Fibroblast of lung (primary cell): ENCODE data around the gene SH3PXD2A. TPM values are rescaled to one million over a fixed set of nuclear protein-coding genes. Genes with fewer than 3 reads are reported as not detected.
A peak's percentile ranks its signal among the peaks of the same experiment; 100 is the strongest.

ENCODE experiments used
- DNase-seq, 2 donors: peaks; one replicate each; pipeline versions ENCODE4 v3.0.0 to v3.0.0-alpha.2; 2010; ENCODE audit warnings: low read depth in 2 of 2
- H2AFZ ChIP-seq: 2 replicates; pipeline ENCODE4 v1.5.1; 2012; ENCODE audit warnings: low read length, control low read depth, inconsistent platforms
- H3K27ac ChIP-seq: 2 replicates; pipeline ENCODE4 v1.5.1; 2011; ENCODE audit warnings: low read length, control low read depth; ENCODE audit not compliant: insufficient read depth
- H3K27me3 ChIP-seq: 2 replicates; pipeline ENCODE4 v1.5.1; 2011; ENCODE audit warnings: mild to moderate bottlenecking, low read length; ENCODE audit not compliant: control insufficient read depth, insufficient read depth
- H3K36me3 ChIP-seq: 2 replicates; pipeline ENCODE4 v1.5.1; 2011; ENCODE audit warnings: low read length; ENCODE audit not compliant: control insufficient read depth, insufficient read depth
- H3K4me1 ChIP-seq: 2 replicates; pipeline ENCODE4 v1.5.1; 2011; ENCODE audit warnings: low read length; ENCODE audit not compliant: control insufficient read depth, insufficient read depth; ENCODE audit errors: extremely low read depth
- H3K4me2 ChIP-seq: 2 replicates; pipeline ENCODE4 v1.5.1; 2011; ENCODE audit warnings: low read length, control low read depth; ENCODE audit not compliant: insufficient read depth; ENCODE audit errors: extremely low read depth
- H3K4me3 ChIP-seq, 4 experiments: fragments of 200-600 bp in 1 of 4; sonication (generic) in 1 of 4; replicated peaks in 1 of 4; 2 replicates each; pipeline ENCODE4 v1.5.1; 2011 to 2016; ENCODE audit warnings: low read length in 4 of 4, low read depth in 3 of 4, mild to moderate bottlenecking in 3 of 4, control low read depth in 2 of 4, inconsistent platforms in 1 of 4, mixed read lengths in 1 of 4; ENCODE audit not compliant: insufficient read depth in 1 of 4; ENCODE audit errors: control extremely low read depth in 1 of 4
- H3K79me2 ChIP-seq: 2 replicates; pipeline ENCODE4 v1.5.1; 2012; ENCODE audit warnings: mild to moderate bottlenecking, low read length, inconsistent platforms; ENCODE audit not compliant: control insufficient read depth, insufficient read depth
- H3K9ac ChIP-seq: 2 replicates; pipeline ENCODE4 v1.5.1; 2011; ENCODE audit warnings: mild to moderate bottlenecking, low read length, control low read depth; ENCODE audit not compliant: insufficient read depth
- H3K9me3 ChIP-seq: 2 replicates; pipeline ENCODE4 v1.5.1; 2012; ENCODE audit warnings: low read depth, low read length; ENCODE audit not compliant: control insufficient read depth, insufficient read depth
- H4K20me1 ChIP-seq: 2 replicates; pipeline ENCODE4 v1.5.1; 2011; ENCODE audit warnings: low read length; ENCODE audit not compliant: control insufficient read depth, insufficient read depth; ENCODE audit errors: extremely low read depth
- CTCF ChIP-seq, 2 donors: IDR thresholded peaks in 1 of 2; conservative IDR thresholded peaks in 1 of 2; 1 replicate in 1 of 2; 2 replicates in 1 of 2; pipeline ENCODE4 v1.5.1; 2011 to 2012; ENCODE audit warnings: low read length in 2 of 2, control low read depth in 1 of 2, inconsistent platforms in 1 of 2, low read depth in 1 of 2, mild to moderate bottlenecking in 1 of 2
- EZH2 ChIP-seq: IDR thresholded peaks from 2 replicates; pipeline ENCODE4 v1.5.1; 2012; ENCODE audit warnings: low read length, control low read depth, mild to moderate bottlenecking; ENCODE audit errors: missing control alignments
- polyA plus RNA-seq, 2 donors: library from polyadenylated mRNA; depleted of rRNA in 1 of 2; stranded (reverse) in 1 of 2; unstranded in 1 of 2; fragments of >200 nt; gene quantifications; 2 replicates each; pipeline ENCODE4 v1.2.1, GENCODE V29; 2011 to 2012; ENCODE audit warnings: missing spikeins in 1 of 2
- total RNA-seq: library from RNA; depleted of rRNA; stranded (reverse); fragments of >200 nt; gene quantifications from 2 replicates; pipeline ENCODE4 v1.2.1, GENCODE V29; 2014

Gene SH3PXD2A
- total and polyA plus RNA-seq, 2 donors (not counting 1 experiment from before 2014, with no cell fraction given): 25.5 to 33.2 TPM

GRCh38 chr10:103617602-103618385 lies 237.6 kb downstream of the SH3PXD2A start:
- Histone ChIP-seq H3K27ac (peak overlapping the region; percentile 77), H3K9ac (no peak overlapping the region), H4K20me1 (no peaks in the 10 kb centered on the region), H3K79me2 (no peaks in the 10 kb centered on the region), H3K27me3 (no peaks in the 10 kb centered on the region), H3K4me1 (peaks cover 69% of the 10 kb centered on the region), H3K9me3 (no peaks in the 10 kb centered on the region), H3K4me2 (no peak overlapping the region), H2AFZ (no peak overlapping the region), H3K4me3 (no peak overlapping the region), H3K36me3 (peaks cover 37% of the 10 kb centered on the region)
- TF ChIP-seq CTCF (conservative IDR thresholded peaks at IDR 0.05 in 1 of 2, IDR thresholded peaks at IDR 0.05 in 1 of 2; ENCODE audit: low read depth in 1 of 2, low read length in 2 of 2) (no peak), EZH2 (no peak)
- DNase-seq: no peak

GRCh38 chr10:103616705-103617601 lies 238.4 kb downstream of the SH3PXD2A start:
- no peak overlapping the region for H3K4me3 ChIP-seq
- H3K4me2 ChIP-seq: peak overlapping the region; percentile 49
- peaks cover 36% of the 10 kb centered on the region for H3K36me3 ChIP-seq
- no peaks in the 10 kb centered on the region for H4K20me1 ChIP-seq
- H3K27ac ChIP-seq: peak overlapping the region; percentile 84
- TF ChIP-seq EZH2: no peak
- no peak for TF ChIP-seq CTCF (conservative IDR thresholded peaks at IDR 0.05 in 1 of 2, IDR thresholded peaks at IDR 0.05 in 1 of 2; ENCODE audit: low read depth in 1 of 2, low read length in 2 of 2)
- H3K27me3 ChIP-seq: no peaks in the 10 kb centered on the region
- no peak overlapping the region for H3K9ac ChIP-seq
- peak; percentile 36 to 95 for DNase-seq
- H2AFZ ChIP-seq: no peak overlapping the region
- H3K79me2 ChIP-seq: no peaks in the 10 kb centered on the region
- no peaks in the 10 kb centered on the region for H3K9me3 ChIP-seq
- peaks cover 77% of the 10 kb centered on the region for H3K4me1 ChIP-seq
